ENCODE results near the gene TMPRSS3. TPM values are rescaled to one million over a fixed set of nuclear protein-coding genes. Genes with fewer than 3 reads are reported as not detected.
A peak's percentile ranks its signal among the peaks of the same experiment; 100 is the strongest.

Gene TMPRSS3
- total and polyA plus RNA-seq, 11 donors, result 0.59 to 2.7 TPM; not detected in 9

GRCh38 chr21:42381347-42381984 lies 14.4 kb downstream of the TMPRSS3 start:
- TF ChIP-seq POLR2A (IDR thresholded peaks at IDR 0.05) (no peak), CTCF (IDR thresholded peaks at IDR 0.05) (peak in 10 of 12 donors; percentile 11 to 52 (median 32))
- DNase-seq (no peak), ATAC-seq (no peak)
- no peaks in the 10 kb centered on the region for H3K36me3 ChIP-seq
- intact Hi-C loops (cut with DNase I), result loop anchor here in 1 of 10 donors (5.0 kb wide), 1 partner anchor 234 kb away; no protein-coding TSS in a partner anchor
- H3K27me3 ChIP-seq, result peaks cover 0 to 4% (median 0%) of the 10 kb centered on the region in 9 donors
- H3K4me3 ChIP-seq, result no peak overlapping the region
- H3K9me3 ChIP-seq, result peaks cover 0 to 15% (median 4%) of the 10 kb centered on the region in 12 donors
- H3K27ac ChIP-seq, result no peak overlapping the region
- no peaks in the 10 kb centered on the region for H3K4me1 ChIP-seq
- 36 to 61% (median 42%) methylated on average over 1 of the region's 1 CpG for WGBS, 4 donors

GRCh38 chr21:42379426-42380215 lies 16.2 kb downstream of the TMPRSS3 start:
- intact Hi-C loops (cut with DNase I), result loop anchor here in 1 of 10 donors (5.0 kb wide), 1 partner anchor 232 kb away; no protein-coding TSS in a partner anchor
- Histone ChIP-seq H3K9me3 (peaks cover 0 to 15% (median 4%) of the 10 kb centered on the region in 12 donors), H3K36me3 (no peaks in the 10 kb centered on the region), H3K4me3 (no peak overlapping the region), H3K4me1 (no peaks in the 10 kb centered on the region), H3K27ac (no peak overlapping the region), H3K27me3 (peaks cover 0 to 19% (median 3%) of the 10 kb centered on the region in 9 donors)
- ATAC-seq (no peak), DNase-seq (no peak)
- TF ChIP-seq POLR2A (IDR thresholded peaks at IDR 0.05) (no peak), CTCF (IDR thresholded peaks at IDR 0.05) (no peak)
- WGBS, 4 donors, result 69 to 84% (median 81%) methylated on average over 17 of the region's 17 CpGs

DNA sequence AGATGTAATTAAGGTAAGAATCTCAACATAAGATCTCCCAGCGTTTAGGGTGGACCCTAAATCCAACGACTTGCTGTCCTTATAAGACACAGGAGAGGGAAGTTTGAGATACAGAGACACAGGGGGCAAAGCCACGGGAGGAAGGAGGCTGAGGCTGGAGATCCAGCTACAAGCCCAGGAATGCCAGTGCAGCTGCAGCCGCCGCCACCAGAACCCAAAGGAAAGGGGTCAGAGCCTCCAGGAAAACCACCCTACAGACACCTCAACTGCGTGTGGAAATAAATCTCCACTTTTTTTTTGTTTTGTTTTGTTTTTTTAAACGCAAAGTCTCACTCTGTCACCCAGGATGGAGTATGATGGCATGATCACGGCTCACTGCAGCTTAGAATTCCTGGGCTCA lies 17.4 kb downstream of the TMPRSS3 start:
- TF ChIP-seq POLR2A (IDR thresholded peaks at IDR 0.05) (no peak), CTCF (IDR thresholded peaks at IDR 0.05) (no peak)
- no peak for ATAC-seq
- no peak overlapping the region for H3K27ac ChIP-seq
- H3K27me3 ChIP-seq, result peaks cover 0 to 28% (median 3%) of the 10 kb centered on the region in 9 donors
- intact Hi-C loops (cut with DNase I), result no loop called here
- peaks cover 0 to 15% (median 4%) of the 10 kb centered on the region in 12 donors for H3K9me3 ChIP-seq
- DNase-seq, result no peak
- no peaks in the 10 kb centered on the region for H3K4me1 ChIP-seq
- H3K36me3 ChIP-seq, result no peaks in the 10 kb centered on the region
- WGBS, 4 donors, result 78 to 83% (median 80%) methylated on average over 8 of the region's 8 CpGs
- H3K4me3 ChIP-seq, result no peak overlapping the region

- Histone ChIP-seq H3K36me3 (no peaks in the 10 kb centered on the region), H3K27ac (no peak overlapping the region), H3K4me1 (no peaks in the 10 kb centered on the region), H3K9me3 (peaks cover 0 to 15% (median 4%) of the 10 kb centered on the region in 12 donors), H3K4me3 (no peak overlapping the region), H3K27me3 (peaks cover 0 to 28% (median 3%) of the 10 kb centered on the region in 9 donors)
- DNase-seq (no peak), ATAC-seq (no peak)
- TF ChIP-seq POLR2A (IDR thresholded peaks at IDR 0.05), result no peak
- TF ChIP-seq CTCF (IDR thresholded peaks at IDR 0.05), result no peak
- intact Hi-C loops (cut with DNase I), result no loop called here
- 86 to 91% (median 89%) methylated on average over 5 of the region's 5 CpGs for WGBS, 4 donors
These were observed 17.9 kb downstream of the TMPRSS3 start for GRCh38 chr21:42377951-42378340.

Measured in heart left ventricle (tissue), 16 donors.